HCT116 (cell line): ENCODE results near the gene TAF6L. TPM values are rescaled to one million over a fixed set of nuclear protein-coding genes. Genes with fewer than 3 reads are reported as not detected.
"Not testable (repeated sequence)": the region's sequence is repeated elsewhere in the genome, so short reads cannot be mapped to it uniquely, and the experiment has no call there.

Source experiments
- ATAC-seq: fragments of 200-7000 bp; cut with Tn5 transposase; 2 replicates; pipeline ENCODE4 v1.9.1; 2020; ENCODE audit warnings: mild to moderate bottlenecking, moderate library complexity
- BruUV-seq: library from RNA; stranded (reverse); fragments of 400-500 nt; replicated peaks from 2 replicates; lab custom pipeline; 2021; lab: Mats Ljungman, UMichigan
- CTCF ChIA-PET: fragments of 300-600 bp; sonication (Branson Sonifier 250); formaldehyde crosslinking; loops from one replicate; lab custom pipeline; 2021; ENCODE audit warnings: antibody characterized with exemption; lab: Charles Lee
- POLR2A ChIA-PET: fragments of 300-600, 350-600 bp; sonication (Branson Sonifier 250); formaldehyde crosslinking; loops from one replicate; lab custom pipeline; 2021; ENCODE audit warnings: antibody characterized with exemption; lab: Charles Lee
- RAD21 ChIA-PET, 2 experiments: fragments of 300-600 bp; sonication (Branson Sonifier 250); formaldehyde crosslinking; loops; one replicate each; lab custom pipeline; 2023; ENCODE audit warnings: low total read pairs in 2 of 2; ENCODE audit not compliant: uncharacterized antibody in 2 of 2, unreplicated experiment in 2 of 2, low non-redundant PET in 1 of 2; lab: Charles Lee
- DNase-seq: peaks from one replicate; pipeline ENCODE4 v3.0.0-alpha.2; 2010; ENCODE audit warnings: low read depth, low spot score
- H2AFZ ChIP-seq: fragments of 200-600 bp; shearing (Covaris generic), sonication (generic); 2 replicates; pipeline ENCODE4 v1.6.1; 2017; ENCODE audit warnings: low read depth, mixed run types, mixed read lengths, antibody characterized with exemption, low read length; ENCODE audit not compliant: poor library complexity, severe bottlenecking
- H3K27ac ChIP-seq: 2 replicates; pipeline ENCODE4 v1.5.1; 2012; ENCODE audit warnings: low read depth, low read length
- H3K27me3 ChIP-seq: fragments of 200-600 bp; sonication (generic); 2 replicates; pipeline ENCODE4 v1.6.1; 2016; ENCODE audit warnings: mixed run types, low read length, mixed read lengths; ENCODE audit not compliant: insufficient read depth
- H3K36me3 ChIP-seq, 2 experiments: fragments of 200-500 bp in 1 of 2; fragments of 200-600 bp in 1 of 2; sonication (Bioruptor generic) in 1 of 2; sonication (generic) in 1 of 2; 2 replicates each; pipeline versions ENCODE4 v1.5.1 to v1.6.1; 2014 to 2016; ENCODE audit warnings: low read length in 2 of 2, inconsistent platforms in 1 of 2, mixed read lengths in 1 of 2, mixed run types in 1 of 2; ENCODE audit not compliant: insufficient read depth in 2 of 2, control insufficient read depth in 1 of 2
- H3K4me1 ChIP-seq, 2 experiments: fragments of 200-600 bp in 1 of 2; sonication (generic) in 1 of 2; 2 replicates each; pipeline versions ENCODE4 v1.5.1 to v1.6.1; 2012 to 2017; ENCODE audit warnings: low read length in 2 of 2, inconsistent platforms in 1 of 2, mild to moderate bottlenecking in 1 of 2, mixed read lengths in 1 of 2, mixed run types in 1 of 2, moderate library complexity in 1 of 2; ENCODE audit not compliant: insufficient read depth in 2 of 2, control insufficient read depth in 1 of 2
- H3K4me2 ChIP-seq: fragments of 200-600 bp; sonication (generic); 2 replicates; pipeline ENCODE4 v1.6.1; 2017; ENCODE audit warnings: mixed run types, low read length, mixed read lengths
- H3K4me3 ChIP-seq, 2 experiments: fragments of 200-600 bp in 1 of 2; sonication (generic) in 1 of 2; replicated peaks in 1 of 2; 2 replicates each; pipeline ENCODE4 v1.5.1; 2011 to 2016; ENCODE audit warnings: low read length in 2 of 2, control low read depth in 1 of 2, low read depth in 1 of 2, mild to moderate bottlenecking in 1 of 2, mixed read lengths in 1 of 2, mixed run types in 1 of 2
- H3K79me2 ChIP-seq: fragments of 200-600 bp; sonication (generic); 2 replicates; pipeline ENCODE4 v1.6.1; 2017; ENCODE audit warnings: mild to moderate bottlenecking, mixed run types, low read length, moderate library complexity, mixed read lengths; ENCODE audit not compliant: insufficient read depth
- H3K9ac ChIP-seq: fragments of 200-600 bp; sonication (generic); 2 replicates; pipeline ENCODE4 v1.6.1; 2016; ENCODE audit warnings: low read length, mixed read lengths
- H3K9me2 ChIP-seq: fragments of 200-600 bp; sonication (generic), shearing (Covaris generic); 2 replicates; pipeline ENCODE4 v1.6.1; 2017; ENCODE audit warnings: mixed run types, mild to moderate bottlenecking, moderate library complexity; ENCODE audit not compliant: insufficient read depth
- H3K9me3 ChIP-seq, 2 experiments: fragments of 200-500 bp in 1 of 2; fragments of 200-600 bp in 1 of 2; sonication (Bioruptor generic) in 1 of 2; sonication (generic) in 1 of 2; 2 replicates each; pipeline ENCODE4 v1.6.1; 2014 to 2017; ENCODE audit warnings: low read length in 2 of 2, mixed read lengths in 2 of 2, inconsistent platforms in 1 of 2, low read depth in 1 of 2, mild to moderate bottlenecking in 1 of 2, mixed run types in 1 of 2, moderate library complexity in 1 of 2; ENCODE audit not compliant: control insufficient read depth in 1 of 2, insufficient read depth in 1 of 2
- H4K20me1 ChIP-seq: fragments of 200-600 bp; sonication (generic), shearing (Covaris generic); 2 replicates; pipeline ENCODE4 v1.6.1; 2017; ENCODE audit warnings: mixed run types, mild to moderate bottlenecking, moderate library complexity; ENCODE audit not compliant: insufficient read depth
- EGR1 ChIP-seq: IDR thresholded peaks from 2 replicates; pipeline ENCODE4 v1.6.1; 2012; ENCODE audit warnings: low read depth
- ELF1 ChIP-seq: IDR thresholded peaks from 2 replicates; pipeline ENCODE4 v1.6.1; 2012; ENCODE audit warnings: low read depth, borderline replicate concordance
- EZH2phosphoT487 ChIP-seq: fragments of 200-600 bp; IDR thresholded peaks from 2 replicates; pipeline ENCODE4 v1.6.1; 2018; ENCODE audit warnings: antibody characterized with exemption, borderline replicate concordance
- MAX ChIP-seq: IDR thresholded peaks from 2 replicates; pipeline ENCODE4 v1.6.1; 2012
- POLR2A ChIP-seq: IDR thresholded peaks from 2 replicates; pipeline ENCODE4 v1.7.0; 2011; ENCODE audit warnings: borderline replicate concordance; ENCODE audit not compliant: insufficient read depth, insufficient read length; ENCODE audit errors: extremely low read depth
- POLR2AphosphoS5 ChIP-seq: IDR thresholded peaks from 2 replicates; pipeline ENCODE4 v1.6.1; 2011; ENCODE audit warnings: mild to moderate bottlenecking, low read depth, low read length, moderate library complexity
- RAD21 ChIP-seq: IDR thresholded peaks from 2 replicates; pipeline ENCODE4 v1.6.1; 2012; ENCODE audit warnings: low read depth, mild to moderate bottlenecking
- SIN3A ChIP-seq: IDR thresholded peaks from 2 replicates; pipeline ENCODE4 v1.6.1; 2012; ENCODE audit warnings: low read depth
- TCF7L2 ChIP-seq: IDR thresholded peaks from 2 replicates; pipeline ENCODE4 v1.7.0; 2011; ENCODE audit warnings: borderline replicate concordance, inconsistent platforms; ENCODE audit not compliant: insufficient read depth, insufficient read length; ENCODE audit errors: extremely low read depth
- YY1 ChIP-seq: IDR thresholded peaks from 2 replicates; pipeline ENCODE4 v1.6.1; 2011; ENCODE audit warnings: low read length, low read depth, moderate library complexity, mild to moderate bottlenecking; ENCODE audit not compliant: insufficient replicate concordance; ENCODE audit errors: extremely low read depth
- ZNF274 ChIP-seq: fragments of 200-500 bp; sonication (Bioruptor generic); IDR thresholded peaks from 2 replicates; pipeline ENCODE4 v1.6.1; 2014; ENCODE audit warnings: mild to moderate bottlenecking, low read depth, low read length, inconsistent platforms
- intact Hi-C: fragments of 100-400 bp; cut with micrococcal nuclease; formaldehyde crosslinking; loops from 2 replicates; pipeline ENCODE4 v1.10.0; 2022
- total RNA-seq: library from RNA; stranded (reverse); gene quantifications from one replicate; pipeline ENCODE4 v1.2.1, GENCODE V29; 2021; ENCODE audit not compliant: unreplicated experiment
- TF ChIP-seq, protein P1 (sequence below): IDR thresholded peaks from 2 replicates; pipeline ENCODE4 v1.6.1; 2012; ENCODE audit warnings: low read depth

The TAF6L gene
- total RNA-seq, 1 experiment from 2014 or later, result 24.2 TPM

DNA sequence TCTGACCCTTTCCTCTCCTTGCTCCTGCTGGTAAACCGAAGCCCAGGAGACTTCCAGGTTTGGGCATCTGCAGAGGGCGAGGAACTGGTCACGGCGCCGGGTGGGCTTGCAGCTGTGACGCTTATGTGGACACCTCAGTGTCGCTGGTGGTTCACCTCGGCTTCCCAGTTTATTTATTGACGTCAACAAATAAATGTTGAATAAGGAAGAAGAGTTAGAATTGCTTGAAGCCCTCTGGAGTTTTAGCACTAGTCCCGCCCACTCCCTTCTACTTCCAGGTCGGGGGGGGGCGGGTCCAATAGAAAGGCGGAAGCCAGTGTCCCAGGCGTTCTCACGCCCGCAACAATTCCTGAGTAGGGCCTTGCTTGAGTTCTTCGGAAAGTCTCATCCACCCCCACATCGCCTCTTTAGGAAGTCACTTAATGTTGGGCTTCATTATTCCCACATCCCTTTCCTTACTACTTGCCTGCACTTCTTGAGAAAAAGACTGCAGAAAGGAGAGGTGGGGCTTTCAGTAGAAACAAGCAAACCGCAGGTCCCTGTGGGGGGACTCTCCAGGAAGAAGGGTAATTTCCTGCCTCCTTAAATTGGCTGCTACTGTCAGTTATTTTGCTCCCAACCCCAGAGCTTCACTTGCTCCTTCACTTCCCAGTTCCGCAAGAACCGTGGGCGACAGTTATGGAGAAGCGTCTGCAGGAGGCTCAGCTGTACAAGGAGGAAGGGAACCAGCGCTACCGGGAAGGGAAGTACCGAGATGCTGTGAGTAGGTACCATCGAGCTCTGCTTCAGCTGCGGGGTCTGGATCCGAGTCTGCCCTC, 42.8 kb upstream of the TAF6L start, which contains the start of gene TTC9C (continued):
- TF ChIP-seq POLR2A, result peak; percentile 84
- TF ChIP-seq MAX, result no peak
- TF ChIP-seq YY1, result no peak
- TF ChIP-seq EZH2phosphoT487, result no peak

GRCh38 chr11:62730076-62730475, 41.1 kb upstream of the TAF6L start:
- DNase-seq, H2AFZ ChIP-seq, H3K27me3 ChIP-seq, H4K20me1 ChIP-seq, BruUV-seq, H3K9me2 ChIP-seq, intact Hi-C loops, RAD21 ChIA-PET, ATAC-seq, H3K9me3 ChIP-seq, H3K27ac ChIP-seq: not testable (repeated sequence)
- Histone ChIP-seq H3K36me3 (peaks cover 8 to 10% of the 10 kb centered on the region in 2 experiments; a peak in 2 of 4 replicates), H3K9ac (peak overlapping the region; percentile 93; the same call in 1 of the 2 replicates), H3K4me1 (peaks cover 11 to 21% of the 10 kb centered on the region in 2 experiments; a peak in 3 of 4 replicates), H3K4me2 (peak overlapping the region; percentile 100), H3K4me3 (peak overlapping the region; percentile 98 to 100; a peak in 3 of 4 replicates), H3K79me2 (peaks cover 59% of the 10 kb centered on the region)
- POLR2A ChIA-PET, result interaction anchor here (0.6 to 4.3 kb wide), 3 partner anchors 56 to 111 kb away, joined by 3 to 59 read pairs (median 5); no protein-coding TSS in a partner anchor
- CTCF ChIA-PET, result interaction anchor here (0.7 kb wide), 1 partner anchor 40 kb away, joined by 3 read pairs; no protein-coding TSS in a partner anchor

DNA sequence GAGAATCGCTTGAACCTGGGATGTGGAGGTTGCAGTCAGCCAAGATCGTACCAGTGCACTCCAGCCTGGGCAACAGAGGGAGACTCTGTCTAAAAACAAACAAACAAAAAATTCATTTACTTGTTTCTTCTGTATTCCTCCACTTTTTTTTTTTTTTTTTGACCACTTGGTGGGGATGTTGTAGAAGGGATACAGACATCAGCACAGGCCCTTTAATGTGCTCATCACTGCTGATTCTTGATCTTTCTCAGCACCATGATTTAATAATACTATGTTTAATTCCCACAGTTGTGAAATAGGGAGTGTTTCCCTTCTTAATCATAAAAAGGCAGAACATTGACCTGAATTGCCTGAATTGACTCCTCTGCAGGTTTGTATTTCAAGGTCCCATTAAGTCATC, 38.4 kb upstream of the TAF6L start:
- no peaks in the 10 kb centered on the region for H4K20me1 ChIP-seq
- POLR2A ChIA-PET, result no interaction called here
- H3K27ac ChIP-seq, result no peak overlapping the region
- RAD21 ChIA-PET, result no interaction called here
- CTCF ChIA-PET, result no interaction called here
- H3K36me3 ChIP-seq, result peaks cover 9 to 17% of the 10 kb centered on the region in 2 experiments
- no peak overlapping the region for H2AFZ ChIP-seq
- no peaks in the 10 kb centered on the region for H3K9me2 ChIP-seq
- H3K9ac ChIP-seq, result no peak overlapping the region
- no TSS peak for BruUV-seq
- no peak overlapping the region for H3K4me3 ChIP-seq
- intact Hi-C loops, result loop anchor here (1.0 to 2.0 kb wide), 3 partner anchors 36 to 130 kb away; partner anchors contain the start of gene TMEM179B
- H3K4me2 ChIP-seq, result no peak overlapping the region
- H3K4me1 ChIP-seq, result peaks cover 6 to 10% of the 10 kb centered on the region in 2 experiments; a peak in 3 of 4 replicates
- no peaks in the 10 kb centered on the region for H3K9me3 ChIP-seq
- no peak for DNase-seq
- no peak for ATAC-seq
- H3K79me2 ChIP-seq, result peaks cover 45% of the 10 kb centered on the region
- no peaks in the 10 kb centered on the region for H3K27me3 ChIP-seq
- TF ChIP-seq YY1, result no peak
- no peak for TF ChIP-seq TCF7L2
- TF ChIP-seq POLR2AphosphoS5, result no peak
- TF ChIP-seq SIN3A, result no peak
- TF ChIP-seq ZNF274, result no peak
- no peak for TF ChIP-seq ELF1
- peak; percentile 65 for TF ChIP-seq RAD21
- TF ChIP-seq EGR1, result no peak
- TF ChIP-seq, protein P1, sequence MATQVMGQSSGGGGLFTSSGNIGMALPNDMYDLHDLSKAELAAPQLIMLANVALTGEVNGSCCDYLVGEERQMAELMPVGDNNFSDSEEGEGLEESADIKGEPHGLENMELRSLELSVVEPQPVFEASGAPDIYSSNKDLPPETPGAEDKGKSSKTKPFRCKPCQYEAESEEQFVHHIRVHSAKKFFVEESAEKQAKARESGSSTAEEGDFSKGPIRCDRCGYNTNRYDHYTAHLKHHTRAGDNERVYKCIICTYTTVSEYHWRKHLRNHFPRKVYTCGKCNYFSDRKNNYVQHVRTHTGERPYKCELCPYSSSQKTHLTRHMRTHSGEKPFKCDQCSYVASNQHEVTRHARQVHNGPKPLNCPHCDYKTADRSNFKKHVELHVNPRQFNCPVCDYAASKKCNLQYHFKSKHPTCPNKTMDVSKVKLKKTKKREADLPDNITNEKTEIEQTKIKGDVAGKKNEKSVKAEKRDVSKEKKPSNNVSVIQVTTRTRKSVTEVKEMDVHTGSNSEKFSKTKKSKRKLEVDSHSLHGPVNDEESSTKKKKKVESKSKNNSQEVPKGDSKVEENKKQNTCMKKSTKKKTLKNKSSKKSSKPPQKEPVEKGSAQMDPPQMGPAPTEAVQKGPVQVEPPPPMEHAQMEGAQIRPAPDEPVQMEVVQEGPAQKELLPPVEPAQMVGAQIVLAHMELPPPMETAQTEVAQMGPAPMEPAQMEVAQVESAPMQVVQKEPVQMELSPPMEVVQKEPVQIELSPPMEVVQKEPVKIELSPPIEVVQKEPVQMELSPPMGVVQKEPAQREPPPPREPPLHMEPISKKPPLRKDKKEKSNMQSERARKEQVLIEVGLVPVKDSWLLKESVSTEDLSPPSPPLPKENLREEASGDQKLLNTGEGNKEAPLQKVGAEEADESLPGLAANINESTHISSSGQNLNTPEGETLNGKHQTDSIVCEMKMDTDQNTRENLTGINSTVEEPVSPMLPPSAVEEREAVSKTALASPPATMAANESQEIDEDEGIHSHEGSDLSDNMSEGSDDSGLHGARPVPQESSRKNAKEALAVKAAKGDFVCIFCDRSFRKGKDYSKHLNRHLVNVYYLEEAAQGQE, result no peak
- no peak for TF ChIP-seq EZH2phosphoT487
